T-helper 2 cell treated with Interferon-gamma antibody and Interleukin-4, amounts not matched to agents 5 μg/mL and 100 μg/mL, for 36 hours (primary cell): ENCODE results near the gene ATP11B.
"Not testable (repeated sequence)": the region's sequence is repeated elsewhere in the genome, so short reads cannot be mapped to it uniquely, and the experiment has no call there.

Experiments used
- DNase-seq: peaks from one replicate; pipeline ENCODE4 v3.0.0; 2021; ENCODE audit warnings: low spot score
- H3K27ac Mint-ChIP-seq: one replicate; pipeline ENCODE4 v1.8.0; 2021; ENCODE audit warnings: mild to moderate bottlenecking, mixed read lengths
- H3K27me3 Mint-ChIP-seq: one replicate; pipeline ENCODE4 v1.8.0; 2021; ENCODE audit warnings: low read depth, mixed read lengths
- H3K36me3 Mint-ChIP-seq: one replicate; pipeline ENCODE4 v1.8.0; 2021; ENCODE audit warnings: low read depth, mixed read lengths
- H3K4me1 Mint-ChIP-seq: one replicate; pipeline ENCODE4 v1.8.0; 2021; ENCODE audit warnings: low read depth, mixed read lengths
- H3K4me3 Mint-ChIP-seq: one replicate; pipeline ENCODE4 v1.8.0; 2022; ENCODE audit warnings: mild to moderate bottlenecking, moderate library complexity, mixed read lengths
- H3K9me3 Mint-ChIP-seq: one replicate; pipeline ENCODE4 v1.8.0; 2021; ENCODE audit warnings: mixed read lengths

Gene ATP11B

DNA sequence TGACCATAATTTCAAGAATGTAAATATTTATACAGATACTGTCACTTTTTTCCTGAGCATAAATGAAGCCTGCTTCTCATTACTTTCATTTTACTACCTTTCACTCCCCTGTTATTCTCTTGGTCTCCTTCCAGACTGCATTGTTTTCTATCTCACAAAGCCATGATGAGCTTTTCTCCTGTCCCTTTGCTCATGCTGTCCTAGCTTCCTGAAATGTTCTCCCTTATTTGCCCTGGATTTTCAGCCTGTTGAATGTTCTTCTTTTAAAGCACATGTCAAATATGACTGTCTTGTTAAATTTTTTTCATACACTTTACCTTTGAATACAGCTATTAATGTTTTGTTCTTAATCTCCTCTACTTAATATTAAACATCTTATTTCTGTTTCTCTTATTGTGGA, 31.7 kb downstream of the ATP11B start:
- DNase-seq = no peak
- H3K27ac Mint-ChIP-seq = no peak overlapping the region
- no peak overlapping the region for H3K4me3 Mint-ChIP-seq
- H3K4me1 Mint-ChIP-seq = peaks cover 11% of the 10 kb centered on the region
- H3K9me3 Mint-ChIP-seq = peaks cover 4% of the 10 kb centered on the region
- no peaks in the 10 kb centered on the region for H3K27me3 Mint-ChIP-seq
- peaks cover 57% of the 10 kb centered on the region for H3K36me3 Mint-ChIP-seq

- no peak for DNase-seq
- peaks cover 41% of the 10 kb centered on the region for H3K36me3 Mint-ChIP-seq
- H3K9me3 Mint-ChIP-seq = no peaks in the 10 kb centered on the region
- no peak overlapping the region for H3K4me3 Mint-ChIP-seq
- H3K27me3 Mint-ChIP-seq = no peaks in the 10 kb centered on the region
- H3K4me1 Mint-ChIP-seq = peaks cover 15% of the 10 kb centered on the region
- no peak overlapping the region for H3K27ac Mint-ChIP-seq
Observed at GRCh38 chr3:182829761-182830405, 36.6 kb downstream of the ATP11B start.

GRCh38 chr3:182837855-182838454, 44.7 kb downstream of the ATP11B start:
- Mint-ChIP-seq H3K27me3 (no peaks in the 10 kb centered on the region), H3K9me3 (no peaks in the 10 kb centered on the region), H3K4me3 (no peak overlapping the region), H3K4me1 (peaks cover 2% of the 10 kb centered on the region), H3K36me3 (peaks cover 51% of the 10 kb centered on the region), H3K27ac (no peak overlapping the region)
- DNase-seq = no peak

DNA sequence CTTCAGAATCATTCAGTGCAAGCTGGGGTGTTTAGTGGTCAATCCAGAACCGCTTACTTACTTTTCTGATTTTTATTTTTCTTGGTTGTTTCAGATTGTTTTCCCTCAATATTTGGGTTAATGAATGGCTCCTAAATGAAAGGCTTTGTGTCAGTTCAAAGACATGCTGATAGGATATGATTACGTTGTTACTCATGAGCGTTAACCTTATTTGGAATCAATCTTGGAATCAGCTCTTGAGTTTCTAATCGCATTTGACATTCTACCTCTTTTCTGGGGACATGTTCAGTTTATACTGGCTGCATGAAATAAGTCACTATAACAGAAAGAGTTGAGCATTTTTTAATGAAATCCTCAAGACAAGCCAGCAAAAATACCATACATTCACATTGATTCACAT, 50.2 kb downstream of the ATP11B start:
- H3K4me3 Mint-ChIP-seq = no peak overlapping the region
- no peaks in the 10 kb centered on the region for H3K27me3 Mint-ChIP-seq
- no peaks in the 10 kb centered on the region for H3K9me3 Mint-ChIP-seq
- H3K4me1 Mint-ChIP-seq = no peaks in the 10 kb centered on the region
- H3K27ac Mint-ChIP-seq = no peak overlapping the region
- H3K36me3 Mint-ChIP-seq = peaks cover 56% of the 10 kb centered on the region
- no peak for DNase-seq

GRCh38 chr3:182848906-182849305, 55.6 kb downstream of the ATP11B start:
- no peaks in the 10 kb centered on the region for H3K9me3 Mint-ChIP-seq
- H3K4me3 Mint-ChIP-seq = no peak overlapping the region
- no peaks in the 10 kb centered on the region for H3K27me3 Mint-ChIP-seq
- H3K4me1 Mint-ChIP-seq = no peaks in the 10 kb centered on the region
- DNase-seq = no peak
- H3K27ac Mint-ChIP-seq = no peak overlapping the region
- peaks cover 60% of the 10 kb centered on the region for H3K36me3 Mint-ChIP-seq

DNA sequence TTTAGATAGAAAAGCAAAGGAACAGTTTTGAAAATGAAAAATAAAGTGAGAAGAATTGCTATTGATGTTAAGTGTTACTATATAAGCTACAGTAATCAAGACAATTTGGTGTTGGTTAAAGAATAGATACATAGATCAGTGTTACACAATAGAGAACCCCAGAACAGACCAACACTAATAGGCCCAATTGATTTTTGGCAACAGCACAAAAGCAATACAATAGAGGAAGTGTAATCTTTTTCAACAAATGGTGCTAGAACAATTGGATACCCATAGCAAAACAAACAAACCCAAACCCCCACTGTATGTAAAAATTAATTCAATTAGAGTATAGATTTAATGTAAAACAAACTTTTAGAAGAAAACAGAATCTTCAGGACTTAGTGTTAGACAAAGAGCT, 61.8 kb downstream of the ATP11B start:
- Mint-ChIP-seq H3K36me3 (peaks cover 43% of the 10 kb centered on the region), H3K27ac (no peak overlapping the region), H3K9me3 (no peaks in the 10 kb centered on the region), H3K4me1 (peaks cover 2% of the 10 kb centered on the region), H3K27me3 (no peaks in the 10 kb centered on the region), H3K4me3 (no peak overlapping the region)
- no peak for DNase-seq

DNA sequence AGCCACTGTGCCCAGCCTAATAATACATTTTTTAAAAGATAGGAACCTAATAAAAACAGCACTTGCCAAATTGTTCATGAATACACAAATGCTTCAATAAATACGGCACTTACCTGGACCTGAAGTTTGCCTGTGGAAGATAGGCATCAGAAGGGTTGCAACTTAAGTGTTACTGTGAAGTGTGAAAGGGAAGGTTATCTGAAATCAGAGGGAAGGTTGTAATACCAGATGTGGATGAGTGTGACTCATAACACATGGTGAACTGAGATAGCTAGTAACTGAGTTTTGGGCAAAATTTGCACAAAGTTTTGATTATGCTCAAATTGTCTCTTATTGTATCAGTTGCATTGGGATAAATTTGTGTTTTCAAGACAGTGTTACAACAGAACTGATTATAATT, 68.0 kb downstream of the ATP11B start:
- no peak for DNase-seq
- no peak overlapping the region for H3K27ac Mint-ChIP-seq
- H3K4me3 Mint-ChIP-seq = peak overlapping the region; percentile 17
- peaks cover 24% of the 10 kb centered on the region for H3K4me1 Mint-ChIP-seq
- no peaks in the 10 kb centered on the region for H3K27me3 Mint-ChIP-seq
- no peaks in the 10 kb centered on the region for H3K9me3 Mint-ChIP-seq
- peaks cover 48% of the 10 kb centered on the region for H3K36me3 Mint-ChIP-seq

- H3K4me1 Mint-ChIP-seq = peaks cover 24% of the 10 kb centered on the region
- peak overlapping the region; percentile 83 for H3K27ac Mint-ChIP-seq
- no peaks in the 10 kb centered on the region for H3K27me3 Mint-ChIP-seq
- no peak for DNase-seq
- H3K36me3 Mint-ChIP-seq = peaks cover 47% of the 10 kb centered on the region
- peak overlapping the region; percentile 68 for H3K4me3 Mint-ChIP-seq
- H3K9me3 Mint-ChIP-seq = no peaks in the 10 kb centered on the region
Observed at GRCh38 chr3:182862159-182862860, 69.0 kb downstream of the ATP11B start.

DNA sequence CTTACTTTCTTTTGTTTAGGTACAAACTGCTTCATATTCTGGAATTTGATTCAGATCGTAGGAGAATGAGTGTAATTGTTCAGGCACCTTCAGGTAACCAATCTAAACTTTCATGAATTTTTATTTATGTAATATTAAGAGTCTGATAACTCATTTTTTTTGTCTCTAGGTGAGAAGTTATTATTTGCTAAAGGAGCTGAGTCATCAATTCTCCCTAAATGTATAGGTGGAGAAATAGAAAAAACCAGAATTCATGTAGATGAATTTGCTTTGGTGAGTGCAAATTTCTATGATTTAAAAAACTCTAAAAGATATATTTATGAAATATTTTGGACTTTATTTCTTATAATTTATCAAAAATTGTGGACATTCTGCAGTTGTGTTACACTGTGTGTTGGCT, 75.8 kb downstream of the ATP11B start:
- DNase-seq = no peak
- Mint-ChIP-seq H3K4me1 (peaks cover 2% of the 10 kb centered on the region), H3K27ac (no peak overlapping the region), H3K36me3 (peaks cover 43% of the 10 kb centered on the region), H3K4me3 (no peak overlapping the region), H3K9me3 (no peaks in the 10 kb centered on the region), H3K27me3 (no peaks in the 10 kb centered on the region)

GRCh38 chr3:182870917-182871316, 77.6 kb downstream of the ATP11B start:
- H3K27ac Mint-ChIP-seq, DNase-seq, H3K4me3 Mint-ChIP-seq, H3K9me3 Mint-ChIP-seq, H3K4me1 Mint-ChIP-seq, H3K27me3 Mint-ChIP-seq: not testable (repeated sequence)
- H3K36me3 Mint-ChIP-seq = peaks cover 47% of the 10 kb centered on the region

GRCh38 chr3:182879031-182879611, 85.8 kb downstream of the ATP11B start:
- Mint-ChIP-seq H3K27ac (no peak overlapping the region), H3K4me3 (no peak overlapping the region), H3K36me3 (peaks cover 33% of the 10 kb centered on the region), H3K27me3 (no peaks in the 10 kb centered on the region), H3K4me1 (peaks cover 15% of the 10 kb centered on the region), H3K9me3 (no peaks in the 10 kb centered on the region)
- DNase-seq = no peak

GRCh38 chr3:182886497-182886896, 93.2 kb downstream of the ATP11B start:
- DNase-seq = no peak
- H3K36me3 Mint-ChIP-seq = peaks cover 23% of the 10 kb centered on the region
- H3K27ac Mint-ChIP-seq = no peak overlapping the region
- no peaks in the 10 kb centered on the region for H3K9me3 Mint-ChIP-seq
- no peaks in the 10 kb centered on the region for H3K4me1 Mint-ChIP-seq
- no peaks in the 10 kb centered on the region for H3K27me3 Mint-ChIP-seq
- no peak overlapping the region for H3K4me3 Mint-ChIP-seq

DNA sequence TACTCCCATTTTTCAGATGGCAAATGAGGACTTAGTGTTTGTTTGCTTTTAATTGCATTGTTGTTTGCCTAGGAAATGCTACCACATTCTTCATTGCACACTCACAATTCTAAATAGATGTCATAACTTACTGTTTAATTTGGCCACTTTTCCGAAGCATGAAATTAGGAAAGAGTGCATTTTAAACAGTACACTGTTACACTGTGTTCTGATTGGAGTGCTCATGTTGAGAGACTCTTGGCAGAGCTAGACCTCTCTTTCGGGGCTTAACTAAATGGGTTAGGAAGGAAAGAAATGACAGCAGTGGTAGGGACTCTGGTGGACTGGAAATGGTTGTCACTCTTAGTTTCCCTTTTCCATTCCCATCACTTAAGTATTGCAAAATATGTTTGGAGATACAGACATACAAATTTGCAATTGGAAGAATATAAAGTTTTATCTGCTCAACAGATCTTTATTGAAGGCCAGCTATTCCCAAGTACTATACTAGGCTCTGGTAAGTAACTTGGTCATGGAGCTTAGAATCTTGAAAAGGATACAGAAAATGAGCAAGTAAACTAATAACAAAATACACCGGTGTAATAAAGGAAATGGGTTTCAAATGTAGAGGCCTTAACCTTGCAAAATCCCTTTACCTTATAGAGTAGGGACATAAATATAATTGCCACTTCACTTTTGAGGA, 96.8 kb downstream of the ATP11B start:
- H3K4me1 Mint-ChIP-seq = no peaks in the 10 kb centered on the region
- H3K27ac Mint-ChIP-seq = no peak overlapping the region
- H3K4me3 Mint-ChIP-seq = no peak overlapping the region
- H3K9me3 Mint-ChIP-seq = no peaks in the 10 kb centered on the region
- H3K36me3 Mint-ChIP-seq = peaks cover 37% of the 10 kb centered on the region
- no peaks in the 10 kb centered on the region for H3K27me3 Mint-ChIP-seq
- no peak for DNase-seq

GRCh38 chr3:182891364-182891763, 98.1 kb downstream of the ATP11B start:
- Mint-ChIP-seq H3K36me3 (peaks cover 42% of the 10 kb centered on the region), H3K9me3 (no peaks in the 10 kb centered on the region), H3K27me3 (no peaks in the 10 kb centered on the region), H3K27ac (no peak overlapping the region), H3K4me1 (no peaks in the 10 kb centered on the region), H3K4me3 (no peak overlapping the region)
- no peak for DNase-seq
